SK-N-SH treated with all-trans-retinoic acid at 6 μM for 48 hours (cell line): ENCODE results near the gene ZBTB8OS.

Source experiments
- ATAC-seq: fragments of 200-7000 bp; cut with Tn5 transposase; 3 replicates; pipeline ENCODE4 v1.9.1; 2020; ENCODE audit warnings: mild to moderate bottlenecking, moderate library complexity
- ARNTL ChIP-seq: fragments of 450-650 bp; formaldehyde crosslinking; IDR thresholded peaks from 2 replicates; pipeline ENCODE4 v1.5.0; 2020; ENCODE audit warnings: low read depth, mild to moderate bottlenecking, moderate library complexity, borderline replicate concordance
- BACH2 ChIP-seq: fragments of 250-450 bp; sonication (Bioruptor Pico); IDR thresholded peaks from 2 replicates; pipeline ENCODE4 v1.9.0; 2021; ENCODE audit warnings: mild to moderate bottlenecking, borderline replicate concordance
- CSDC2 ChIP-seq: fragments of 250-450 bp; sonication (Bioruptor Pico); IDR thresholded peaks from 2 replicates; pipeline ENCODE4 v1.5.0; 2020; ENCODE audit warnings: mild to moderate bottlenecking, moderate library complexity
- CSRNP3 ChIP-seq: fragments of 250-450 bp; sonication (Bioruptor Pico); IDR thresholded peaks from 2 replicates; pipeline ENCODE4 v1.5.1; 2021; ENCODE audit warnings: mild to moderate bottlenecking, moderate library complexity
- ESRRG ChIP-seq: fragments of 250-450 bp; sonication (Bioruptor Pico); IDR thresholded peaks from 2 replicates; pipeline ENCODE4 v1.6.1; 2021; ENCODE audit warnings: mild to moderate bottlenecking
- GLIS3 ChIP-seq: fragments of 250-450 bp; sonication (Bioruptor Pico); IDR thresholded peaks from 2 replicates; pipeline ENCODE4 v1.5.0; 2020; ENCODE audit warnings: mild to moderate bottlenecking, moderate library complexity
- ISL1 ChIP-seq: fragments of 250-450 bp; sonication (Bioruptor Pico); IDR thresholded peaks from 2 replicates; pipeline ENCODE4 v2.1.2; 2022; ENCODE audit warnings: mild to moderate bottlenecking, moderate library complexity
- OSR1 ChIP-seq: fragments of 250-450 bp; sonication (Bioruptor Pico); IDR thresholded peaks from 2 replicates; pipeline ENCODE4 v1.8.0; 2022; ENCODE audit warnings: moderate library complexity, mild to moderate bottlenecking, inconsistent platforms
- PATZ1 ChIP-seq: fragments of 250-450 bp; sonication (Bioruptor Pico); IDR thresholded peaks from 2 replicates; pipeline ENCODE4 v1.8.0; 2020; ENCODE audit warnings: mild to moderate bottlenecking, moderate library complexity, borderline replicate concordance
- POU6F1 ChIP-seq: fragments of 250-450 bp; sonication (Bioruptor Pico); IDR thresholded peaks from 2 replicates; pipeline ENCODE4 v1.8.0; 2021; ENCODE audit warnings: low read depth, mild to moderate bottlenecking, moderate library complexity, borderline replicate concordance
- PPARA ChIP-seq: fragments of 250-450 bp; sonication (Bioruptor Pico); IDR thresholded peaks from 2 replicates; pipeline ENCODE4 v1.5.0; 2020; ENCODE audit warnings: mild to moderate bottlenecking, borderline replicate concordance
- RARB ChIP-seq: fragments of 250-450 bp; sonication (Bioruptor Pico); IDR thresholded peaks from 2 replicates; pipeline ENCODE4 v1.8.0; 2021; ENCODE audit warnings: mild to moderate bottlenecking, moderate library complexity
- SNAI2 ChIP-seq: fragments of 250-450 bp; sonication (Bioruptor Pico); IDR thresholded peaks from 2 replicates; pipeline ENCODE4 v1.5.0; 2020; ENCODE audit warnings: mild to moderate bottlenecking, moderate library complexity
- TCF4 ChIP-seq: fragments of 250-450 bp; sonication (Bioruptor Pico); IDR thresholded peaks from 2 replicates; pipeline ENCODE4 v1.8.0; 2021; ENCODE audit warnings: mild to moderate bottlenecking, moderate library complexity, borderline replicate concordance
- TOX ChIP-seq: fragments of 250-450 bp; sonication (Bioruptor Pico); IDR thresholded peaks from 2 replicates; pipeline ENCODE4 v1.8.0; 2021; ENCODE audit warnings: mild to moderate bottlenecking, moderate library complexity, borderline replicate concordance
- TSHZ2 ChIP-seq: fragments of 250-450 bp; sonication (Bioruptor Pico); IDR thresholded peaks from 2 replicates; pipeline ENCODE4 v1.5.0; 2020; ENCODE audit warnings: mild to moderate bottlenecking, moderate library complexity
- ZC3H10 ChIP-seq: fragments of 250-450 bp; sonication (Bioruptor Pico); IDR thresholded peaks from 2 replicates; pipeline ENCODE4 v1.5.1; 2021; ENCODE audit warnings: mild to moderate bottlenecking, moderate library complexity
- ZFP3 ChIP-seq: fragments of 250-450 bp; sonication (Bioruptor Pico); IDR thresholded peaks from 2 replicates; pipeline ENCODE4 v1.5.0; 2020; ENCODE audit warnings: mild to moderate bottlenecking, moderate library complexity
- ZFP30 ChIP-seq: fragments of 450-650 bp; formaldehyde crosslinking; IDR thresholded peaks from 2 replicates; pipeline ENCODE4 v1.5.0; 2022; ENCODE audit warnings: mild to moderate bottlenecking, moderate library complexity
- ZNF565 ChIP-seq: fragments of 450-650 bp; formaldehyde crosslinking; conservative IDR thresholded peaks from 2 replicates; pipeline ENCODE4 v1.5.0; 2020; ENCODE audit warnings: low read depth, mild to moderate bottlenecking, moderate library complexity
- ZNF70 ChIP-seq: fragments of 450-650 bp; formaldehyde crosslinking; IDR thresholded peaks from 2 replicates; pipeline ENCODE4 v1.5.0; 2020; ENCODE audit warnings: mild to moderate bottlenecking, moderate library complexity
- ZNF8 ChIP-seq: fragments of 450-650 bp; formaldehyde crosslinking; IDR thresholded peaks from 2 replicates; pipeline ENCODE4 v1.5.0; 2020; ENCODE audit warnings: mild to moderate bottlenecking, moderate library complexity
- TF ChIP-seq, protein P1 (sequence below): fragments of 250-450 bp; sonication (Bioruptor Pico); IDR thresholded peaks from 2 replicates; pipeline ENCODE4 v1.5.1; 2020; ENCODE audit warnings: low read depth, mild to moderate bottlenecking, moderate library complexity

The ZBTB8OS gene

DNA sequence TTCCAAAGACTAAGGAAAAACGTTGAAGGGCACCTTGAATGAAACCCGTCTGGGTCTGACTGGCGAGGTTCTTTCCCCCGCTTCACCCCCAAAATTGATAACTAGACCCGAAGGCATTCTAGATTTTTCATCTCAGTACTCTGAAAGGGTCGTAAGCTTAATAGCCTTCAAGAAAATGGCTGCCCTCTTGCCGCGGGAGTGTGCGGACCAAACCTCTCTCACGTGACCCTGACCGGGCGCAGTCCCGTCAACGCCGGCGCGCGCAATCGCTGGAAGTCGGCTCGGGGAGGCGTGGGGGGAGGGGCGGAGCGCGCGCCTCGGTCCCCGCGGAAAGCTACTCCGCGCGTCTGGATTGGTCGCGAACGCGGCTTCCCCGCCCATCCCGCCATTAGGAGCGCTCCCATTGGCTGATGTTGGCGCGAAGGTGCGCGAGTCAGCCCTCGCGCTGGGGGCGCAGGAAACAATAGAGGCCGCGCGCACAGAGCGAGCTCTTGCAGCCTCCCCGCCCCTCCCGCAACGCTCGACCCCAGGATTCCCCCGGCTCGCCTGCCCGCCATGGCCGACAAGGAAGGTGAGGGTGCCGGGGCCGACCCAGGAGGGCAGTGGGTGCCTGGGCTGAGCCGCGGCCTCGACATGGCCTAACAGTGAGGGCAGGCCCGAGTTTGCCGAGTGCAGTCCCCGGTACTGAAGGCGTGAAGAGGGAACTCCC, 556 bp upstream of the ZBTB8OS start, which contains the start of gene RBBP4:
Gene RBBP4 (plus strand): TSS at position 457 of the 709 bp plus-strand sequence. CDS start 99 bp downstream, at position 556.
- TF ChIP-seq TCF4 (CRISPR knock-in tag): no peak
- TF ChIP-seq GLIS3 (CRISPR knock-in tag): no peak
- TF ChIP-seq BACH2 (CRISPR knock-in tag): no peak
- no peak for TF ChIP-seq CSRNP3
- TF ChIP-seq OSR1 (CRISPR knock-in tag): no peak
- peak; percentile 88 for TF ChIP-seq ZFP3 (CRISPR knock-in tag)
- TF ChIP-seq, protein P1, sequence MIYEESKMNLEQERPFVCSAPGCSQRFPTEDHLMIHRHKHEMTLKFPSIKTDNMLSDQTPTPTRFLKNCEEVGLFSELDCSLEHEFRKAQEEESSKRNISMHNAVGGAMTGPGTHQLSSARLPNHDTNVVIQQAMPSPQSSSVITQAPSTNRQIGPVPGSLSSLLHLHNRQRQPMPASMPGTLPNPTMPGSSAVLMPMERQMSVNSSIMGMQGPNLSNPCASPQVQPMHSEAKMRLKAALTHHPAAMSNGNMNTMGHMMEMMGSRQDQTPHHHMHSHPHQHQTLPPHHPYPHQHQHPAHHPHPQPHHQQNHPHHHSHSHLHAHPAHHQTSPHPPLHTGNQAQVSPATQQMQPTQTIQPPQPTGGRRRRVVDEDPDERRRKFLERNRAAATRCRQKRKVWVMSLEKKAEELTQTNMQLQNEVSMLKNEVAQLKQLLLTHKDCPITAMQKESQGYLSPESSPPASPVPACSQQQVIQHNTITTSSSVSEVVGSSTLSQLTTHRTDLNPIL: no peak
- peak; percentile 86 for TF ChIP-seq TSHZ2 (CRISPR knock-in tag)
- TF ChIP-seq SNAI2 (CRISPR knock-in tag): peak; percentile 97
- peak; percentile 33; the same call in 1 of the 2 replicates for TF ChIP-seq ESRRG (CRISPR knock-in tag)
- peak; percentile 59; the same call in 1 of the 2 replicates for TF ChIP-seq ZNF8
- peak; percentile 84 for TF ChIP-seq ZC3H10
- peak; percentile 85 for TF ChIP-seq TOX (CRISPR knock-in tag)
- peak; percentile 89 for TF ChIP-seq RARB (CRISPR knock-in tag)
- TF ChIP-seq PPARA: no peak
- TF ChIP-seq ISL1: peak; percentile 43; the same call in 1 of the 2 replicates
- no peak for TF ChIP-seq ZNF70 (CRISPR knock-in tag)
- peak; percentile 75; the same call in 1 of the 2 replicates for TF ChIP-seq POU6F1 (CRISPR knock-in tag)
- peak; percentile 68; the same call in 1 of the 2 replicates for TF ChIP-seq ARNTL (CRISPR knock-in tag)
- peak; percentile 99 for TF ChIP-seq CSDC2 (CRISPR knock-in tag)
- TF ChIP-seq ZFP30 (CRISPR knock-in tag): peak; percentile 29; the same call in 1 of the 2 replicates
- 0 out of 2 replicates have a peak, but pooled peaks have one; percentile 38 for TF ChIP-seq ZNF565
- TF ChIP-seq PATZ1: peak; percentile 58; the same call in 1 of the 2 replicates
- TF ChIP-seq, all 23 proteins: peak for 15
- peak; percentile 94 for ATAC-seq
